Activated CD8-positive, alpha-beta memory T cell treated with anti-CD3 and anti-CD28 coated beads for 4 hours (primary cell): ENCODE results near the gene GAS6.
"Not testable (repeated sequence)": the region's sequence is repeated elsewhere in the genome, so short reads cannot be mapped to it uniquely, and the experiment has no call there.

Experiments used
- DNase-seq, 2 donors: peaks; one replicate each; pipeline ENCODE4 v3.0.0-alpha.2; 2020; ENCODE audit warnings: low read depth in 2 of 2

GAS6 gene

GRCh38 chr13:113837560-113838355, 26.1 kb downstream of the GAS6 start:
- DNase-seq: no peak

- DNase-seq: no peak
Observed at GRCh38 chr13:113836768-113837559, 26.9 kb downstream of the GAS6 start.

DNA sequence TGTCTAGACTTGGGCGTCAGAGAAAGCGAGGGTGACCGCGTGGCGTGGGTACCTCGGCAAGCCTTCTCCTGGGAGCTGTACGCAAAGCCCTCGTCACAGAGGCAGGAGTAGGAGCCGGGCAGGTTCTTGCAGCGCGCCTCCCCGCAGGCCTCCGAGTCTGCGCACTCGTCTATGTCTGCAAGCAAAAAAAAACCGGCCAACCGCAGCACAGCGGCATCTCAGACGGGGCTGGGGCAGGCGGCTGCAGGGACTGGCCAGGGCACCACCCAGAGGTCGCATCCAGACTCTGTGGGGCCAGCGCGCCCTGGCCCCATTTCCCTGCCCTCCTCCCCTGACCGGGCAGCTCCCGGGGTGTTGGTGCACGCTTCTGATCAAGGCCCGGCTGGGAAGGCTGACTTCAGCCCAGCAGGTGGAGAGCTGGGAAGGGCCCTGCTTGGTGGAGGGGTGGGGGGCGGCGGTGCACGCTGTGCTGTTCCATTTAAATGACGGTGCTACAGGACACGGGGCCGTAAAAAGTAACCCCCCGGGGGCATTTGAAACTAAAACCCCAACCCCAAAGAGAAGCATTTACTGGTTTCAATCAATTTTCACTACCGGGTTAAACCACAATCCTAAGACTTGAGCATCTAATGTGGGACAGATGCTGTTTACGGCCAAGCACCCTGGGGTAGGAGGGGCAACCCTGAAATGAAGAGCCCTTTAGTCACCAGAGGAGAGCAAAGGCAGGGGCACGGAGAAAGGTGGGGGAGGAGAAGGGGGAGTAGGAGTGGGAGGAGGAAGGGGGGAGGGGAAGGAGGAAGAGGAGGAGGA, 28.2 kb downstream of the GAS6 start:
- no peak for DNase-seq

- no peak for DNase-seq
Observed at GRCh38 chr13:113834496-113835200, 29.2 kb downstream of the GAS6 start.

DNA sequence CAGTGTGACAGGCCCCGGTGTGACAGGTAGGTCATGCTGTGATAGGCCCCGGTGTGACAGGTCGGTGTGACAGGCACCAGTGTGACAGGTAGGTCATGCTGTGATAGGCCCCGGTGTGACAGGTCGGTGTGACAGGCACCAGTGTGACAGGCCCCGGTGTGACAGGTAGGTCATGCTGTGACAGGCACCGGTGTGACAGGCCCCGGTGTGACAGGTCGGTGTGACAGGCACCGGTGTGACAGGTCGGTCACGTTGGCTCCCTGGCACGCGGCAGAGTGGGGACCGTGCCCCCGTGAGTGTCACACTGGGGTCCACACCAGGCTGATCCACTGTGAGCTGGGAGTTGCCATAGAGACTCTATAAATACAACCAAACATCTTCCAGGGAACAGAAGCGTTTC, 29.9 kb downstream of the GAS6 start:
- not testable (repeated sequence) for DNase-seq

- DNase-seq: no peak
Observed at GRCh38 chr13:113833111-113833830, 30.6 kb downstream of the GAS6 start.

DNA sequence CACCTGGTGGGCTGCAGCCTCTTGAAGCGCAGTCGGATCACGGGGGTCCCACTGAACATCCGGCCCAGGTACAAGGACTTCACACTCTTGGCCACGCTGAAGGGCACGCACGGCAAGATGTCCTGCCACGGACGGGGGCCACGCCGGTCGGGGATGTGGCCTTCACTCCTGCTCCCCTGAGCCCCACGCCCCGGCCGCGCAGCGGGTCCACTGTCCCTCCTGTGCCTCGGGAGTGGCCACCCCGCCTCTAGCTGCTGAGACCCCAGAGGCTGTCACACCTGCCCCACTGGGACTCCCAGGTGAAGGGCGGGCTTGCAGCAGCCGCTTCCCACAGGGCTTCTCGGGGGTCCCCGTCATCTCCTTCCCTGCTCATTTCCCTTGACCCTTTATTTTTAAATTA, 31.2 kb downstream of the GAS6 start:
- no peak for DNase-seq

GRCh38 chr13:113832205-113832604, 31.7 kb downstream of the GAS6 start:
- no peak for DNase-seq

- DNase-seq: no peak
Observed at GRCh38 chr13:113831061-113831460, 32.8 kb downstream of the GAS6 start.

GRCh38 chr13:113830426-113830950, 33.4 kb downstream of the GAS6 start:
- not testable (repeated sequence) for DNase-seq

DNA sequence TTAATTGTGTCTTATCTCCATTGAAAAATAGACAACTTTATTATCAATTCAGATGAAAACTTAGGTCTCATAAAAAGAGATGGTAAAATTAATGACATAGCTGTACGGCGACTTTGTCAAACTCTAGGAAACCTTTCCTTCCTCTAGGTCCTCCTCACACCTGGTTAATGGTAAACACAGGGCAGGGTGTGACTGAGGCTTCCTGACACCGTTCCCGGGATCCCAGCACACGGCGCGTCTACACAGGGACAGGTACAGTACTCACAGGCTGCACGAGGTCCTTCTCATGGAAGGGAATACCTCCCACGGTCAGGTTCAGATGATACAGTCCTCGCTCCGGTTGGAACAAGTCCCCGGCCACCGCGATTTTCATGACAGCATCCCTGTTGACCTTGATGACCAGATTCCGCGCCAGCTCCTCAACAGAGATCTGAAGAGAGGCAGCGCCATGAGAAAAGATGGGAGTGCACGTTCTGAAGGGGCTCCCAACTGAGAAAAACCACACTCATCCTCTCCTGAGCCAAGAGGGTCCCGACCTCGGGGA, 35.5 kb downstream of the GAS6 start:
- no peak for DNase-seq

- DNase-seq: no peak
Observed at GRCh38 chr13:113827021-113827420, 36.9 kb downstream of the GAS6 start.

GRCh38 chr13:113826446-113826845, 37.4 kb downstream of the GAS6 start:
- DNase-seq: not testable (repeated sequence)

GRCh38 chr13:113825841-113826240, 38.0 kb downstream of the GAS6 start:
- no peak for DNase-seq

DNA sequence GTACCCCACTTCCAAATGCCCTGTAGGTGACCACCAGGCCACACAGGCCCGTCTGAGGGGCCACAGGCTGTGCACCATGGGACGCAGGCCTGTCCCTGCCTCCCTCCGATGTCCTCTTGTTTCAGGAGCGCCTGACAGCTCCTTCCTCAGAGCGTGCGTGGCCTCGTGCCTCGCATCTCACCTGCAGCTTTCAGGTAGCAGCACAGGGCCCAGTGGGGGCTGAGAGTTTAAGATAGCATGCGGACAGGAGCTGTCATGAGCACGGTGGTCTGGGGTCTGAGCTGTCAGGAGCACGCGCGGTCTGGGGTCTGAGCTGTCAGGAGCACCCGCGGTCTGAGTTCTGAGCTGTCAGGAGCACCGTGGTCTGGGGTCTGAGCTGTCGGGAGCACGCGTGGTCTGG, 40.1 kb downstream of the GAS6 start:
- DNase-seq: no peak

- no peak for DNase-seq
Observed at GRCh38 chr13:113822956-113823744, 40.7 kb downstream of the GAS6 start.

DNA sequence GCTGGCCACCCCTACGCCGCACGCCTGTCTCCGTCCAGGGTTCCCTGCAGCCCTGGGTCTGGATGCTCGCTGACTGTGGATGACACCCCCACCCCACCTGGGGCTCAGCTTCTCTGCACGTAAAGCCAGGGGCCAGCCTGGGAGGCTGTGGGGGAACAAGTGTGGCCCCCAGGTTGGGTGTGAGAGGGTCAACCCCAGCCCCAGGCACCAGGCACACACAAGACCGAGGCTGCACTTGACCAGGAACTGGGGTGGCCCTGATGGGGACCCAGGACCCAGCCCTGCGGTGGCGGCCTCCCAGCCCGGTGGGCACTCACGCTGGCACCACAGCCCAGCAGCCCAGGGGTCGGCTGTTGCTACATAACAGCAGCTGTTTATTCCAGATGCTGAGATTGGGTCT, 41.6 kb downstream of the GAS6 start:
- no peak for DNase-seq

DNA sequence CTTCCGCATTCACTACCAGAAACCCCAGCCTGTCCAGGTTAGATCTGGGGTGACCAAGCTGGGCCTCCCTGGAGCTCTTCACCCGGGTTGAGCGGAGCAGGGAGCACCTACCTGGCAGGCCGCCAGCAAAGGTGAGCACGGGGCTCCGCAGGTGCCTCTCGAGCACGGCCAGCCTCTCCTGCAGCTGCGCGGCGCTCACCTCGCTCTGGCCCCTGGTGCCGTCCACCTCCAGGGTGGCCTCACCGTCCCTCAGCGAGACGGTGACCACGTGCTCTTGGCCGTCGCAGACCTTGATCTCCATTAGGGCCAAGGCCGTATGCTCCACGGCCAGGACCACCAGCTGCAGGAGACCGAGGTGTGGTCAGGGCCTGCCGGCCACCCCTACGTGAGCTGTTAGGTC, 42.0 kb downstream of the GAS6 start:
- DNase-seq: no peak

DNA sequence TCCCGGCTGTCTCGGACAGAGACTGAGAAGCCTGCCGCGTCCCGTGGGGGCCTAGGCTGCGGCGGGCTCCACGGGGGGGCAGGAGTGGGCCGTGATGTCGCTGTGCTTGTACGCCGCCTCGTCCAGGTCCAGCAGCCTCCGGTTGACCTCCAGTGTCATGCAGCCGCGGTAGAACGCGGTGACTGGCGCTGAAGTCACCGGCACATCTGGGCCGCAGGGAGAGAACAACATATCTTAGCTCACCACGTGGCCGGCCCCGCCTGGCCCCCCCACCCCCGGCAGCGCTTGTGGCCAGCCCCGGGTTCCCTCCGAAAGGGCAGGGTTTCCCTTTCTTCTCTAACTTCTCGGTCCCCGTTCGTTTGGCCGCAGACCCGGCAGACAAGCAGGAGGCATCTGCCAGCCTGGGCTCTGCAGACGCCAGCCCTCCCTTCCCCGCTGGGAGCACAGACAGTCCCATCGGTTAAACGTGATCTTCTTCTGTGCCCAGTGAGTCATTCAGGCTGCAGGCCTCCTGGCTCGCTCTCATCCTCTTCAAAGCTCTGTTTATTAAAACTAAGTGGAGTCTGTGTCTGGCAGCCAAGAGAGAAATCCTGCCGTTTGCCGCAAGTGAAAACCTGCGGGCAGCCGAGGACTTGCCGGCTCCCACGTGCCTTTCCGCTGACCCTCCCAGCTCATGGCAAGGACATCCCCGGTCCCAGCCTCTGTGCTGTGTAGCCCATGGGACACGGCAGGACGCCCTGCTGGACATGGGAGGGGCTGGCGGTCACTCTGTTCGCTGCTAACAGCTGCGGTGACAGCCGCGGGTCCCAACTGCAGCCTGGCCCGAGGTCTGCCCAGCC, 42.8 kb downstream of the GAS6 start:
- DNase-seq: no peak
